Keratinocyte (primary cell): ENCODE results near the gene FGF10.

Source experiments
- CTCF ChIP-seq, 3 experiments: IDR thresholded peaks in 1 of 3; conservative IDR thresholded peaks in 1 of 3; optimal IDR thresholded peaks in 1 of 3; 2 replicates in 2 of 3; 3 replicates in 1 of 3; pipeline versions ENCODE3 to v1.5.1; 2011; ENCODE audit warnings: low read length in 3 of 3, mild to moderate bottlenecking in 3 of 3, moderate library complexity in 2 of 3, control low read depth in 1 of 3, inconsistent platforms in 1 of 3; ENCODE audit not compliant: insufficient read depth in 2 of 3; ENCODE audit errors: extremely low read depth in 1 of 3
- EZH2 ChIP-seq: IDR thresholded peaks from one replicate; pipeline ENCODE4 v1.6.1; 2012; ENCODE audit warnings: inconsistent platforms, mild to moderate bottlenecking, low read length, moderate library complexity

GRCh38 chr5:44292736-44293135 is 96.5 kb downstream of the FGF10 start:
- TF ChIP-seq CTCF (optimal IDR thresholded peaks at IDR 0.05 in 1 of 3, IDR thresholded peaks at IDR 0.05 in 1 of 3, conservative IDR thresholded peaks at IDR 0.05 in 1 of 3; ENCODE audit: extremely low read depth in 1 of 3, insufficient read depth in 2 of 3, low read length in 3 of 3): no peak
- no peak for TF ChIP-seq EZH2
